Gastrocnemius medialis (tissue), 4 donors: ENCODE results near the gene KCNA4. TPM values are rescaled to one million over a fixed set of nuclear protein-coding genes. Genes with fewer than 3 reads are reported as not detected.

Experiments
- ATAC-seq, 2 donors: fragments of 150-250 bp; one replicate each; pipeline ENCODE4 v1.9.1; 2016
- DNase-seq, 2 donors: peaks; one replicate each; pipeline ENCODE4 v3.0.0-alpha.2; 2019
- H3K27ac ChIP-seq, 4 donors: fragments of 200-600 bp; sonication (generic); 1 replicate in 1 of 4; 2 replicates in 3 of 4; pipeline ENCODE4 v1.5.1; 2016 to 2018; ENCODE audit warnings: mild to moderate bottlenecking in 2 of 4, moderate library complexity in 1 of 4
- H3K27me3 ChIP-seq, 3 donors: fragments of 200-600 bp; sonication (generic) in 2 of 3; 1 replicate in 1 of 3; 2 replicates in 2 of 3; pipeline versions ENCODE4 v1.5.1 to v1.6.0; 2016 to 2019; ENCODE audit warnings: mild to moderate bottlenecking in 1 of 3, moderate library complexity in 1 of 3
- H3K36me3 ChIP-seq, 2 donors: fragments of 200-600 bp; sonication (generic) in 1 of 2; one replicate each; pipeline ENCODE4 v1.5.1; 2017 to 2018
- H3K4me1 ChIP-seq, 2 donors: fragments of 200-600 bp; sonication (generic) in 1 of 2; one replicate each; pipeline ENCODE4 v1.5.1; 2016 to 2017; ENCODE audit warnings: mild to moderate bottlenecking in 2 of 2
- H3K4me3 ChIP-seq, 4 donors: fragments of 200-600 bp; sonication (generic) in 3 of 4; 1 replicate in 1 of 4; 2 replicates in 3 of 4; pipeline ENCODE4 v1.5.1; 2016 to 2019; ENCODE audit warnings: mild to moderate bottlenecking in 2 of 4
- H3K9me3 ChIP-seq, 3 donors: fragments of 200-600 bp; sonication (generic) in 2 of 3; 1 replicate in 1 of 3; 2 replicates in 2 of 3; pipeline ENCODE4 v1.5.1; 2016 to 2019
- POLR2A ChIP-seq, 2 donors: fragments of 450-650 bp; IDR thresholded peaks; one replicate each; pipeline ENCODE4 v1.6.1; 2017; ENCODE audit warnings: antibody characterized with exemption in 2 of 2, mild to moderate bottlenecking in 2 of 2, moderate library complexity in 2 of 2
- in situ Hi-C, 4 donors: fragments of 200-750 bp; cut with MboI; loops; one replicate each; pipeline versions ENCODE4 v1.15.0 to v1.8.0; 2017; ENCODE audit warnings: low sequenced_read_pairs in 4 of 4
- intact Hi-C: fragments of 100-400 bp; cut with DNase I; formaldehyde crosslinking; loops from one replicate; pipeline ENCODE4 v1.15.1; 2023; ENCODE audit warnings: low total_unique reads
- total RNA-seq, 4 donors: library from RNA; depleted of rRNA; stranded (reverse); fragments of >200 nt; gene quantifications; one replicate each; pipeline versions ENCODE4 v1.1.0 to v1.2.3, GENCODE V29; 2016
- TF ChIP-seq, protein P1 (sequence below), 5 experiments: fragments of 450-650 bp in 3 of 5; fragments of 200-600 bp in 2 of 5; sonication (generic) in 2 of 5; IDR thresholded peaks in 4 of 5; conservative IDR thresholded peaks in 1 of 5; 1 replicate in 4 of 5; 2 replicates in 1 of 5; pipeline ENCODE4 v1.5.1; 2016 to 2019; ENCODE audit warnings: antibody characterized with exemption in 5 of 5, mild to moderate bottlenecking in 3 of 5, moderate library complexity in 3 of 5

Gene KCNA4
- total RNA-seq, 4 donors from 2014 or later = 0.11 TPM; not detected in 3

DNA sequence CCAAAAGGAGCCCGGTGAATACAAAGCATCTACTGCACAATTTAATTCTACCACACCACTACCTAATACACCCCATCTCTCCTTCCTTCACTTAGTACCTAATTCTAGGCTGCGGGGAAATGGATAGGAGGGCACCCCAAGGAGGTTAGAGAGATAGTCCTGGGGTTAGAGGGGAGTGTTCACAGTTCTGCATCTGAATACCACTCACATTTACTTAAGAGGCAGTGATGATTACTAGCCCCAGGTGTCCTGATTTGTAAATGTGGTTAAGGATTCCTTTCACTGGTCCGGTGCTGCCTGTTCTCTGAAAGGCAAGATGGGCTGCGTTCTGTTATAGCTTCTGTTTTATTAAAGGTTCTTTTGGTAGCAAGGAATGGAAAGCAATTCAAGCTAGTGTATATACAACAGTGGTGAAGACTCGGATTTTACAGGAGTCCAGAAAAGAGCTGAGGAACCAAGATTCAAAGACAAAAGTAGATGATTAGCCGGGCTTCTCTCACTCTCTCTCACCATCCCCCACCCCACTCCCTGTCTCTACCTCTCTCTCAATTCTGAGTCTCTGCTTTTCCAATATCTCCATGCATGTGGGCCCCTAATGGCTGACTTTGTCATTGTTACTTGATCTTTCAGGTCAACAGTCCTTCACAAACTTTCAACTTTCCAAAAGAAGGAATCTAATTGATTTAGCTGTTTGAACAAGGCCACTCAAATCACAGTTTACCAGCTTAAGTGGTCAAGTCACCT is 8.7 kb upstream of the KCNA4 start:
- ATAC-seq = no peak
- intact Hi-C loops = no loop called here
- in situ Hi-C loops = no loop called here

DNA sequence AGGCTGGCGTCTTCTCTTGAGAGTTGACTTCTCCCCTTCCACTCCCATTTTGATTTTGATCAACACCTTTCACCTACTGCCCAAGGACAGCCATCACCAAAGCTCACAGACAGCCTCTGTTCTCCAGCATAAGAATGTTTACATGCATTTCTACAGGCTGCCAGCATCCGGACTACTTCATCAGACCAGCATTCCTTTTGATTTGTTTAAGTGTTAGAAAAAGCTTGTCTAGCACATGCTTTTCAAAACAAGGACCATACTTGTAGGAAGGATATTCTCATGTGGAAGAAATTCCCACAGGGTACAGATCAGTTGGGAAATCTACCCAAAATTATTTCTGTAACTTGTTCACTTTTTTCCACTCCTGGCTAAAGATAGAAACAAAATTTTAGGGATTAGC is 6.2 kb upstream of the KCNA4 start:
- H3K27me3 ChIP-seq = peaks cover 6 to 12% (median 9%) of the 10 kb centered on the region in 3 donors
- H3K9me3 ChIP-seq = no peaks in the 10 kb centered on the region
- intact Hi-C loops = no loop called here
- TF ChIP-seq, protein P1, sequence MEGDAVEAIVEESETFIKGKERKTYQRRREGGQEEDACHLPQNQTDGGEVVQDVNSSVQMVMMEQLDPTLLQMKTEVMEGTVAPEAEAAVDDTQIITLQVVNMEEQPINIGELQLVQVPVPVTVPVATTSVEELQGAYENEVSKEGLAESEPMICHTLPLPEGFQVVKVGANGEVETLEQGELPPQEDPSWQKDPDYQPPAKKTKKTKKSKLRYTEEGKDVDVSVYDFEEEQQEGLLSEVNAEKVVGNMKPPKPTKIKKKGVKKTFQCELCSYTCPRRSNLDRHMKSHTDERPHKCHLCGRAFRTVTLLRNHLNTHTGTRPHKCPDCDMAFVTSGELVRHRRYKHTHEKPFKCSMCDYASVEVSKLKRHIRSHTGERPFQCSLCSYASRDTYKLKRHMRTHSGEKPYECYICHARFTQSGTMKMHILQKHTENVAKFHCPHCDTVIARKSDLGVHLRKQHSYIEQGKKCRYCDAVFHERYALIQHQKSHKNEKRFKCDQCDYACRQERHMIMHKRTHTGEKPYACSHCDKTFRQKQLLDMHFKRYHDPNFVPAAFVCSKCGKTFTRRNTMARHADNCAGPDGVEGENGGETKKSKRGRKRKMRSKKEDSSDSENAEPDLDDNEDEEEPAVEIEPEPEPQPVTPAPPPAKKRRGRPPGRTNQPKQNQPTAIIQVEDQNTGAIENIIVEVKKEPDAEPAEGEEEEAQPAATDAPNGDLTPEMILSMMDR (IDR thresholded peaks at IDR 0.05 in 4 of 5, conservative IDR thresholded peaks at IDR 0.05 in 1 of 5) = no peak
- TF ChIP-seq POLR2A (IDR thresholded peaks at IDR 0.05) = no peak
- no peaks in the 10 kb centered on the region for H3K4me1 ChIP-seq
- ATAC-seq (no peak), DNase-seq (no peak)
- H3K27ac ChIP-seq = no peak overlapping the region
- H3K36me3 ChIP-seq = no peaks in the 10 kb centered on the region
- in situ Hi-C loops = no loop called here
- H3K4me3 ChIP-seq = no peak overlapping the region

More for the DNA sequence above, 8.7 kb upstream of the KCNA4 start:
- Histone ChIP-seq H3K4me3 (no peak overlapping the region), H3K27me3 (no peaks in the 10 kb centered on the region), H3K4me1 (no peaks in the 10 kb centered on the region), H3K36me3 (no peaks in the 10 kb centered on the region), H3K9me3 (no peaks in the 10 kb centered on the region), H3K27ac (no peak overlapping the region)
- TF ChIP-seq POLR2A (IDR thresholded peaks at IDR 0.05) = no peak
- TF ChIP-seq, protein P1 (IDR thresholded peaks at IDR 0.05 in 4 of 5, conservative IDR thresholded peaks at IDR 0.05 in 1 of 5) = no peak
- no peak for DNase-seq

DNA sequence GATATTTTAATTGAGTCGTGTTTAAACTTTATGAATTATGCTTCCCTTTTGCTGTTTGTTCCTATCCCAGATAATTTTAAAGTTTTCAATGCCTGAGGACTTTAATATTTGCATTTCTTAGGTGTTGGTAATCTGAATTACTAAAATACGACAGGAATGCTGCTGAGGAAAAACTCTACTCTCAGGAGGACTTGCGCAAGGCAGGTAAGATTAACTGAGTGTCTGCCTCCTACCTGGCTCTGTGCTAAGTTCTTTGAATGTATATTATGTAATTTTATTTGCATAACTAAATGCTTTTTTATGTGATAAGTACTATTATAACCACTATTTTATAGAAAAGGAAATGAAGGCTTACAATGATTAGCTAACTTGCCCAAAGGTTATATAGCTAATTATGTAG is 2.7 kb upstream of the KCNA4 start:
- no peak for DNase-seq
- ATAC-seq = no peak
- Histone ChIP-seq H3K4me3 (no peak overlapping the region), H3K36me3 (no peaks in the 10 kb centered on the region), H3K27me3 (peaks cover 29 to 43% (median 42%) of the 10 kb centered on the region in 3 donors), H3K9me3 (no peaks in the 10 kb centered on the region), H3K27ac (no peak overlapping the region), H3K4me1 (no peaks in the 10 kb centered on the region)
- in situ Hi-C loops = no loop called here
- intact Hi-C loops = no loop called here
- no peak for TF ChIP-seq POLR2A (IDR thresholded peaks at IDR 0.05)
- TF ChIP-seq, protein P1 (IDR thresholded peaks at IDR 0.05 in 4 of 5, conservative IDR thresholded peaks at IDR 0.05 in 1 of 5) = no peak

DNA sequence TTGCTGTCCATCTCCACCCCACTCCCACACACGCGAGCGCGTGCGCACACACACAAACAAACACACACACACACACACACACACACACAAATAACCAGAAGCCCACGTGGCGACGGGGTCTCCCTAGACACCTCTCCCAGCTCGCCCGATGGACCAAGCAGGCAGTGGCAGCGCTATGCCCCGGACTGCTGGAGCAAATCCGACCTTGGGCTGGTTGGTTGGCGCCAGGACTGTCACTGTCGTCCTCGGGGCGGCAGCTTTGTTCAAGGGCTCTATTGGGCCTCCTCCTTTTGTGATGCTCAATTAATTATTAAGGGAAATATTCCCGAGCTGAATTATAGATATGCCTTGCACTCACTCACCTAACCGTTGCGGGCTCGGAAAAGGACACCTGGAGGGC is 1.7 kb upstream of the KCNA4 start:
- ATAC-seq = no peak

More for the DNA sequence above, 1.7 kb upstream of the KCNA4 start:
- Histone ChIP-seq H3K27me3 (peaks cover 29 to 47% (median 43%) of the 10 kb centered on the region in 3 donors), H3K27ac (no peak overlapping the region), H3K9me3 (no peaks in the 10 kb centered on the region), H3K4me3 (no peak overlapping the region), H3K36me3 (no peaks in the 10 kb centered on the region), H3K4me1 (no peaks in the 10 kb centered on the region)
- TF ChIP-seq POLR2A (IDR thresholded peaks at IDR 0.05) = no peak
- TF ChIP-seq, protein P1 (IDR thresholded peaks at IDR 0.05 in 4 of 5, conservative IDR thresholded peaks at IDR 0.05 in 1 of 5) = no peak
- intact Hi-C loops = no loop called here
- in situ Hi-C loops = no loop called here
- DNase-seq = no peak
